K562 (cell line): Measurements from ENCODE around the gene STXBP6. TPM values are rescaled to one million over a fixed set of nuclear protein-coding genes. Genes with fewer than 3 reads are reported as not detected.

ENCODE experiments used
- ATAC-seq: fragments of 200-7000 bp; cut with Tn5 transposase; 3 replicates; pipeline ENCODE4 v1.9.1; 2020; ENCODE audit warnings: moderate library complexity
- BruUV-seq: library from RNA; stranded (reverse); fragments of 400-500 nt; replicated peaks from 2 replicates; lab custom pipeline; 2021; lab: Mats Ljungman, UMichigan
- CTCF ChIA-PET: fragments of 300-600 bp; formaldehyde crosslinking; extraction: SDS; loops from one replicate; lab custom pipeline; 2021; ENCODE audit warnings: low intra/inter-chr PET ratio; lab: Yijun Ruan, JAX
- POLR2A ChIA-PET: fragments of 300-600, 350-650 bp; sonication (Branson Sonifier 250); formaldehyde crosslinking; extraction: SDS; loops from one replicate; lab custom pipeline; 2021; ENCODE audit warnings: antibody characterized with exemption, inconsistent platforms; lab: Yijun Ruan, JAX
- DNase-seq, 4 experiments: peaks; one replicate each; pipeline versions ENCODE4 v3.0.0 to v3.0.0-alpha.2; 2011 to 2018; ENCODE audit warnings: low spot score in 3 of 4, mixed read lengths in 3 of 4; ENCODE audit errors: extremely low read depth in 1 of 4
- FAIRE-seq: peaks from 2 replicates; lab custom pipeline; 2011; peaks lifted over from hg19 to GRCh38; lab: Jason Lieb, UNC
- H2AFZ ChIP-seq: 2 replicates; pipeline ENCODE4 v1.6.0; 2011; ENCODE audit warnings: low read depth, low read length, control low read depth, inconsistent platforms
- H3K27ac ChIP-seq: fragments of 200-600 bp; 3 replicates; pipeline ENCODE4 v1.8.0; 2011; ENCODE audit warnings: low read depth, mild to moderate bottlenecking, control low read depth, inconsistent platforms, low read length, moderate library complexity, mixed read lengths; ENCODE audit errors: extremely low read depth
- H3K27me3 ChIP-seq, 2 experiments: fragments of 300-600 bp in 1 of 2; 2 replicates in 1 of 2; 3 replicates in 1 of 2; pipeline versions ENCODE4 v1.6.0 to v1.8.0; 2011; ENCODE audit warnings: inconsistent platforms in 2 of 2, low read length in 2 of 2, mild to moderate bottlenecking in 1 of 2, mixed read lengths in 1 of 2, moderate library complexity in 1 of 2; ENCODE audit not compliant: control insufficient read depth in 2 of 2, insufficient read depth in 2 of 2
- H3K36me3 ChIP-seq: fragments of 300-600 bp; 3 replicates; pipeline ENCODE4 v1.8.0; 2011; ENCODE audit warnings: mild to moderate bottlenecking, low read length, inconsistent platforms; ENCODE audit not compliant: control insufficient read depth, insufficient read depth
- H3K4me1 ChIP-seq, 2 experiments: fragments of 200-600 bp in 1 of 2; replicated peaks in 1 of 2; 2 replicates in 1 of 2; 3 replicates in 1 of 2; pipeline versions ENCODE4 v1.5.1 to v1.8.0; 2011; ENCODE audit warnings: inconsistent platforms in 2 of 2, low read length in 2 of 2, mild to moderate bottlenecking in 1 of 2, mixed read lengths in 1 of 2, moderate library complexity in 1 of 2; ENCODE audit not compliant: control insufficient read depth in 2 of 2, insufficient read depth in 2 of 2
- H3K4me2 ChIP-seq: 2 replicates; pipeline ENCODE4 v1.6.1; 2011; ENCODE audit warnings: low read length, control low read depth, inconsistent platforms, mixed read lengths; ENCODE audit not compliant: insufficient read depth
- H3K4me3 ChIP-seq: fragments of 200-600 bp; sonication (generic), shearing (Covaris generic); 2 replicates; pipeline ENCODE4 v1.5.1; 2016; ENCODE audit warnings: control low read depth, inconsistent platforms
- H3K79me2 ChIP-seq: fragments of 200-600 bp; 3 replicates; pipeline ENCODE4 v1.8.0; 2011; ENCODE audit warnings: low read length, inconsistent platforms; ENCODE audit not compliant: control insufficient read depth, insufficient read depth
- H3K9ac ChIP-seq, 2 experiments: 2 replicates each; pipeline versions ENCODE4 v1.6.0 to v1.6.1; 2011; ENCODE audit warnings: low read depth in 2 of 2, low read length in 2 of 2, control low read depth in 1 of 2, inconsistent platforms in 1 of 2, mild to moderate bottlenecking in 1 of 2, mixed read lengths in 1 of 2; ENCODE audit not compliant: insufficient read depth in 1 of 2
- H3K9me1 ChIP-seq: one replicate; pipeline ENCODE4 v1.6.0; 2011; ENCODE audit warnings: inconsistent platforms, mild to moderate bottlenecking, low read length, moderate library complexity; ENCODE audit not compliant: control insufficient read depth, insufficient read depth
- H3K9me3 ChIP-seq: replicated peaks from 2 replicates; pipeline ENCODE4 v1.5.1; 2011; ENCODE audit warnings: low read depth, low read length, inconsistent platforms; ENCODE audit not compliant: control insufficient read depth, insufficient read depth
- H4K20me1 ChIP-seq: replicated peaks from 2 replicates; pipeline ENCODE4 v1.6.1; 2011; ENCODE audit warnings: low read length, inconsistent platforms, mixed read lengths; ENCODE audit not compliant: control insufficient read depth, insufficient read depth
- CCNT2 ChIP-seq: IDR thresholded peaks from 2 replicates; pipeline ENCODE4 v1.6.1; 2011; ENCODE audit warnings: borderline replicate concordance, low read depth, mild to moderate bottlenecking, moderate library complexity, mixed read lengths, low read length; ENCODE audit not compliant: insufficient read length; ENCODE audit errors: extremely low read depth
- ELK3 ChIP-seq: fragments of 450-650 bp; formaldehyde crosslinking; IDR thresholded peaks from 2 replicates; pipeline ENCODE4 v1.4.0; 2020; ENCODE audit warnings: mild to moderate bottlenecking
- GTF2A2 ChIP-seq: IDR thresholded peaks from 2 replicates; pipeline ENCODE4 v1.6.1; 2016; ENCODE audit warnings: mild to moderate bottlenecking, missing genetic modification characterization, missing compliant biosample characterization
- KAT7 ChIP-seq: sonication (generic); formaldehyde crosslinking; IDR thresholded peaks from 2 replicates; pipeline ENCODE4 v1.8.0; 2022; ENCODE audit warnings: missing genetic modification reagents, mild to moderate bottlenecking, borderline replicate concordance
- POLR2A ChIP-seq: fragments of 450-650 bp; conservative IDR thresholded peaks from 2 replicates; pipeline ENCODE4 v1.6.1; 2016
- PYGO2 ChIP-seq: fragments of 450-650 bp; IDR thresholded peaks from 2 replicates; pipeline ENCODE4 v1.6.1; 2016; ENCODE audit warnings: mild to moderate bottlenecking, missing genetic modification characterization, moderate library complexity, missing compliant biosample characterization
- RNF2 ChIP-seq: sonication (generic); IDR thresholded peaks from 2 replicates; pipeline ENCODE4 v1.6.1; 2016
- WGBS: fragments of 100-300 bp; shearing (Covaris generic); methylation state at CpG from one replicate; pipeline ENCODE4 v1.1.6; 2016; ENCODE audit warnings: low coverage, mixed read lengths; ENCODE audit not compliant: insufficient coverage; ENCODE audit errors: missing lambda C conversion rate; 5-methylcytosine and 5-hydroxymethylcytosine counted together
- in situ Hi-C: fragments of 300-500 bp; cut with MboI; formaldehyde crosslinking; loops from 4 replicates; pipeline ENCODE4 v1.15.0; 2018; ENCODE audit warnings: inconsistent platforms, mixed read lengths
- intact Hi-C: fragments of 100-400 bp; cut with micrococcal nuclease; formaldehyde crosslinking; loops from 2 replicates; pipeline ENCODE4 v1.14.2; 2022
- polyA plus RNA-seq, 8 experiments: library from polyadenylated mRNA; depleted of rRNA in 4 of 8; stranded (reverse) in 5 of 8; unstranded in 3 of 8; fragments of >200 nt; fragmentation: Nextera tagmentation in 2 of 8; fragmentation: Illumina TruSeq in 1 of 8; extraction: Ambion mirVana in 2 of 8; extraction: Trizol in 1 of 8; gene quantifications; 2 replicates each; pipeline versions ENCODE4 v1.2.1 to v1.2.3, GENCODE V29; 2011 to 2014; ENCODE audit warnings: inconsistent platforms in 1 of 8, missing spikeins in 1 of 8
- total RNA-seq, 7 experiments: library from RNA; depleted of rRNA in 6 of 7; stranded (reverse); fragments of >200 nt in 6 of 7; fragmentation: Illumina TruSeq in 2 of 7; extraction: Trizol in 2 of 7; gene quantifications; 2 replicates each; pipeline versions ENCODE4 v1.2.1 to v1.2.3, GENCODE V29; 2011 to 2021; ENCODE audit warnings: low replicate concordance in 1 of 7
- TF ChIP-seq, protein P1 (sequence below): IDR thresholded peaks from 2 replicates; pipeline ENCODE4 v1.6.1; 2014; ENCODE audit warnings: antibody characterized with exemption

The STXBP6 gene
- total and polyA plus RNA-seq, 9 of the 15 experiments (the other 6 are each of a cell fraction or from before 2014, with no cell fraction given): 0.27 to 0.89 (median 0.59) TPM

DNA sequence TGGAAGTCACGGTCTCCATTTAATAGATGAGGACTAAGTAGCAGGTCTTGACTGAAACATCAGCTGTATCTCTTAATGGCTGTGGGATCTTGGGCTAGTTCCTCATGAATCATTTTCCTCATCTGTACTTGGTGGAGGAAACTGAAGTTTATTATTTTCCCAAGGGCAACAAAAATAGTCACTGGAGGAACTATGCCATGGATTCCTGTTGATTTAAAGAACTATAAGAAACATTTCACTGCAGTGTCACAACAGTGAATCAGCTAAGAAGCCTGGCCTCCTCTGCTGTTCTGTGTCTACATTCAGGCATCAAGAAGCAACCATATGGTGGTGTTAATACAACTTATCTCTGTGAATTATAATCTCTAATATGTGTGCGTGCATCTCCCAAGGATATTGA, 200.5 kb downstream of the STXBP6 start:
- Histone ChIP-seq H3K4me3 (no peak overlapping the region), H3K9ac (no peak overlapping the region), H3K4me2 (no peak overlapping the region), H2AFZ (no peak overlapping the region), H3K9me3 (no peaks in the 10 kb centered on the region), H3K27me3 (no peaks in the 10 kb centered on the region), H3K79me2 (no peaks in the 10 kb centered on the region), H3K4me1 (no peaks in the 10 kb centered on the region), H4K20me1 (no peaks in the 10 kb centered on the region), H3K27ac (no peak overlapping the region), H3K36me3 (no peaks in the 10 kb centered on the region), H3K9me1 (no peaks in the 10 kb centered on the region)
- CTCF ChIA-PET: no interaction called here
- no peak for FAIRE-seq
- WGBS: 0% methylated on average over 2 of the region's 2 CpGs
- BruUV-seq: no TSS peak
- TF ChIP-seq POLR2A (no peak), KAT7 (CRISPR knock-in tag) (no peak), RNF2 (no peak), GTF2A2 (tag) (no peak)
- intact Hi-C loops: no loop called here
- no peak for ATAC-seq
- no peak for DNase-seq
- in situ Hi-C loops: no loop called here
- POLR2A ChIA-PET: no interaction called here

DNA sequence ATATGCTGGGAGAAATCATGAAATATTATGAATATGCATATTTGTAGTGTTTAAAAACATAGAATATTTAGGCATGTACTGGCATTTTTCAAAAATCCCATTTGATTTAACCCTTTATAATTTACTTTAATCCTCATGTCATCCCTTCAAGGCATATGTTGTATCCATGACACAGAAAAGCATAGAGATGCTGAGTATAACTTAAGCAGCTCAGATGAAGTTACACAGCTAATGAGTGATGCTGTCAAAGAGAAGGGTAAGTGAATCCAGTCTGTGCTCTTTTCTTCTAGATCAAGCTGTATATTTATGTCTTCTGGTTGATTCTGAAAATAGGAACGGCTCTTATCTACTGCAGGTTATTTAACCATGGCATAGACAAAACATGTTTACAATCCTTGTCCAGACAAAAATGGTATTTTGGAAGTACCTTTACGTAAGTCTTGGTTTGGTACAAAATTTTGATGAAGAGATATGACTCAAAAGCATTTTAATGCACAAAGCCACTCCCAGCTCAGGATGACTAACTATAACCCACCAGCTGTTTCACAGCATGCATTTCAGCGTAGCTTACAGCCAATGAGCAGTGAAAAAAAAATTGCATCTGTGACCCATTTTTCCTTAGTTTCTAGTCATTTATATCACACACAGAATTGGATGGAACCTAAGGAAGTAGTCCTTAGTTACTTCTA, 201.7 kb downstream of the STXBP6 start:
- Histone ChIP-seq H3K9me1 (no peaks in the 10 kb centered on the region), H3K4me3 (no peak overlapping the region), H3K36me3 (no peaks in the 10 kb centered on the region), H3K9me3 (no peaks in the 10 kb centered on the region), H3K27me3 (no peaks in the 10 kb centered on the region), H3K4me2 (no peak overlapping the region), H3K79me2 (no peaks in the 10 kb centered on the region), H3K27ac (no peak overlapping the region), H2AFZ (no peak overlapping the region), H4K20me1 (no peaks in the 10 kb centered on the region), H3K4me1 (no peaks in the 10 kb centered on the region), H3K9ac (no peak overlapping the region)
- ChIA-PET CTCF (no interaction called here), POLR2A (interaction anchor here (1.2 kb wide), 1 partner anchor 979 kb away, joined by 3 read pairs; no protein-coding TSS in a partner anchor)
- no peak for FAIRE-seq
- no TSS peak for BruUV-seq
- ATAC-seq: no peak
- no peak for DNase-seq
- intact Hi-C loops (no loop called here), in situ Hi-C loops (no loop called here)
- 4% methylated on average over 3 of the region's 3 CpGs for WGBS
- TF ChIP-seq ELK3 (CRISPR knock-in tag) (no peak), CCNT2 (no peak), PYGO2 (tag) (no peak)
- TF ChIP-seq, protein P1, sequence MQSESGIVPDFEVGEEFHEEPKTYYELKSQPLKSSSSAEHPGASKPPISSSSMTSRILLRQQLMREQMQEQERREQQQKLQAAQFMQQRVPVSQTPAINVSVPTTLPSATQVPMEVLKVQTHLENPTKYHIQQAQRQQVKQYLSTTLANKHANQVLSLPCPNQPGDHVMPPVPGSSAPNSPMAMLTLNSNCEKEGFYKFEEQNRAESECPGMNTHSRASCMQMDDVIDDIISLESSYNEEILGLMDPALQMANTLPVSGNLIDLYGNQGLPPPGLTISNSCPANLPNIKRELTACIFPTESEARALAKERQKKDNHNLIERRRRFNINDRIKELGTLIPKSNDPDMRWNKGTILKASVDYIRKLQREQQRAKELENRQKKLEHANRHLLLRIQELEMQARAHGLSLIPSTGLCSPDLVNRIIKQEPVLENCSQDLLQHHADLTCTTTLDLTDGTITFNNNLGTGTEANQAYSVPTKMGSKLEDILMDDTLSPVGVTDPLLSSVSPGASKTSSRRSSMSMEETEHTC: no peak
